ENCODE data around the gene IMPDH1.

- TF ChIP-seq CTCF (IDR thresholded peaks at IDR 0.05), result no peak
- no peak for TF ChIP-seq POLR2A (IDR thresholded peaks at IDR 0.05)
These were observed 56.2 kb downstream of the IMPDH1 start for GRCh38 chr7:128353610-128354009.
